Fibroblast of mammary gland (primary cell): ENCODE data around the gene TMPRSS6.

Experiments
- DNase-seq: peaks from one replicate; pipeline ENCODE4 v3.0.0-alpha.2; 2010; ENCODE audit warnings: low read depth
- H3K4me3 ChIP-seq: 2 replicates; pipeline ENCODE4 v1.5.1; 2011; ENCODE audit warnings: low read depth, mild to moderate bottlenecking, low read length, moderate library complexity; ENCODE audit not compliant: control insufficient read depth
- TF ChIP-seq, protein P1 (sequence below): conservative IDR thresholded peaks from 2 replicates; pipeline ENCODE4 v1.5.1; 2011; ENCODE audit warnings: low read depth, low read length, inconsistent platforms; ENCODE audit not compliant: control insufficient read depth, insufficient read depth

The TMPRSS6 gene

DNA sequence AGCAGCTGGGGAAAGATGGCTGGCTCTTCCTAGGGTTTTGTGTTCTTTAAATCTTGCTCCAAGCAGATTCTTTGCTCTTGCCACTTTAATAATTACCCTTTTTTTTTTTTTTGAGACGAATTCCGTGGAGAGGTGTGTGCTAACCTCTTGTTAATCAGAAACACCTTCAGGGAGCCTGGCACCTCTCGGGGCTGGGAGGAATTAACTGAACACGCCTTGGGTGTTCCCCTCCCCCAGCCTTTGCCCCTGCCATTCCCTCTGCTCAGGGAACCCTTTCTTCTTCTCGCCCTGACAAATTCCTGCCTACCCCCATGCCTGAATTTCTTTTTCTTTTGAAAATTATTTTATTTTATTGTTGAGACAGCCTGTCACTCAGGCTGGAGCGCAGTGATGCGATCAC, 17.5 kb downstream of the TMPRSS6 start:
- no peak for DNase-seq
- TF ChIP-seq, protein P1, sequence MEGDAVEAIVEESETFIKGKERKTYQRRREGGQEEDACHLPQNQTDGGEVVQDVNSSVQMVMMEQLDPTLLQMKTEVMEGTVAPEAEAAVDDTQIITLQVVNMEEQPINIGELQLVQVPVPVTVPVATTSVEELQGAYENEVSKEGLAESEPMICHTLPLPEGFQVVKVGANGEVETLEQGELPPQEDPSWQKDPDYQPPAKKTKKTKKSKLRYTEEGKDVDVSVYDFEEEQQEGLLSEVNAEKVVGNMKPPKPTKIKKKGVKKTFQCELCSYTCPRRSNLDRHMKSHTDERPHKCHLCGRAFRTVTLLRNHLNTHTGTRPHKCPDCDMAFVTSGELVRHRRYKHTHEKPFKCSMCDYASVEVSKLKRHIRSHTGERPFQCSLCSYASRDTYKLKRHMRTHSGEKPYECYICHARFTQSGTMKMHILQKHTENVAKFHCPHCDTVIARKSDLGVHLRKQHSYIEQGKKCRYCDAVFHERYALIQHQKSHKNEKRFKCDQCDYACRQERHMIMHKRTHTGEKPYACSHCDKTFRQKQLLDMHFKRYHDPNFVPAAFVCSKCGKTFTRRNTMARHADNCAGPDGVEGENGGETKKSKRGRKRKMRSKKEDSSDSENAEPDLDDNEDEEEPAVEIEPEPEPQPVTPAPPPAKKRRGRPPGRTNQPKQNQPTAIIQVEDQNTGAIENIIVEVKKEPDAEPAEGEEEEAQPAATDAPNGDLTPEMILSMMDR = no peak
- H3K4me3 ChIP-seq = no peak overlapping the region

DNA sequence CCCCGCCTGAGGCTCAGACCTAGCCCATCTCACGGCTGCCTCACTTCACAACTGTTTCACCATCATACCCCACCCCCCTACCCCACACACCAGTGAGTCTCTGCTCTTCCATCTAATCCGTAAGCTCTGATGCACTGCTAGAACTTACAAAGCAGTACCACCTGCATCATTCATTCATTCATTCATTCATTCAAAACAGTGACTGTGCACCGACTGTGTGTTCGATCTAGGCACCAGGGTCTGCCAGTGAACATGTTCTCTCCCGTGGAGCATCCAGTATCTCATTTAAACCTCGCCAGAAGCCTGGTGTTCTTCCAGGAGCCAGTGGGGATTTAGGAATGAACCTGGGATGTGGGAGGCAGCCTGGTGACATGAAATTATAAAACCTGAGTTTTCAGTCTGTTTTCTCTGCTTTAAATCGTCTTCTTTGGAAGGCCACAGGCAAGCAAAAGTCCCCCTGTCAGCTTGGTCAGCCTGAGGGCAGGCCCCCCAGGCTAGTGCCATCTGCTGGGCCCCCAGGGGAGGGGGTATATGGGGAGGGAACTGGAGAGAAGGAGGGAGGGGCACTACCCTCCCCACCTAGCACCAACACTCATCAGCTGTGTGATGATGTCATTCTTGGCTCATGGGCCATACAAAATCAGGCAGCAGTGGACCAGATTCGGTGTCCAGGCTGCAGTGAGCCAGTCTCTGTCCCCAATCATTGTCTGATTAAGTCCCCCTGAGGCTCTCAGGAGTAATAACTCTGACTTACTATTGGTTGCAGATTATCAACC, 18.4 kb downstream of the TMPRSS6 start:
- DNase-seq = no peak
- no peak overlapping the region for H3K4me3 ChIP-seq
- TF ChIP-seq, protein P1 = no peak

DNA sequence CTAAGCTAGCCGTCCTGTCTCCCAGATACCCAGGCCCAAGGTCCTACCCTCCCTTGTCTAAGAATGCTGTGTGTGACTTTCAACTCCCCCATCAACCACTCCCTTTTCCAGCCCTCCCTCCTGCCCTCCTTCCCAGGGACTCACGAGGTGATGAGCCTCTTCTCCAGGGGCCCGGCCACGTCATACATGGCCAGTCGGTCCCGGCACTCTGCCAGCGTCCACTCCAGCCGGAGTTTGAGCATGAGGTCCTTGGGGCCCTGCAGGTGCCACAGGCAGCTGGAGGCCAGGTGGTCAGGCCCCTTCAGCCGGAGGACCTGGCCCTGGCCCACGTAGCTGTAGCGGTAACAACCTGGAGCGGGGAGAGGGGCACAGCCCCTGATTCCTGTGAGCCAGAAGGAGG, 20.1 kb downstream of the TMPRSS6 start:
- TF ChIP-seq, protein P1 = no peak
- no peak overlapping the region for H3K4me3 ChIP-seq
- DNase-seq = peak; percentile 50

DNA sequence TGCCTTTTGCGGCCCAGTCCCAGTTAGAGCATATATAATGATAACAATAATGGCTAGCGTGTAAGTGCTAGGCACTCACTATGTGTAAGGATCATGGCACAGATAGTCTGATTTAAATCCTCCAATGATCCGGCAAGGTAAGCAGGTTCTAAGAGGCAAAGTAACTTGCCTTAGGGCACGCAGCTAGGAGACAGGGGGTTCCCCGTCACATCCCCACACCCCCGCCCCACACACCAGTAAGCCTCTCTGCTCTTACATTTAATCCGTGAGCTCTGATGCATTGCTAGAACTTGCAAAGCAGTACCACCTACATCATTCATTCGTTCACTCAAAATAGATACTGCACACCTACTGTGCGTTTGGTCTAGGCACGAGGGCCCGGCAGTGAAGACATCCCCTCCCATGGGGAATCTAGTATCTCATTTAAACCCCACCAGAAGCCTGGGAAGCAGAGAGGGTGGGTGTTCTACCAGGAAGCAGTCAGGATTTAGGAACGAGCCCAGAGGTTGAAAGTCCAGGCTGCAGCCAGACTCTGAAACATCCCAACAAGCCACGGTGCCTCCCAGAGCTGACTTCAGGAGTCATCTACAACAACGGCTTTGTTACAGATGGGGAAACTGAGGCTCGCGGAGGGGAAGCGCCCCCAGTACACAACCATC, 20.6 kb downstream of the TMPRSS6 start:
- no peak overlapping the region for H3K4me3 ChIP-seq
- TF ChIP-seq, protein P1 = no peak
- no peak for DNase-seq

DNA sequence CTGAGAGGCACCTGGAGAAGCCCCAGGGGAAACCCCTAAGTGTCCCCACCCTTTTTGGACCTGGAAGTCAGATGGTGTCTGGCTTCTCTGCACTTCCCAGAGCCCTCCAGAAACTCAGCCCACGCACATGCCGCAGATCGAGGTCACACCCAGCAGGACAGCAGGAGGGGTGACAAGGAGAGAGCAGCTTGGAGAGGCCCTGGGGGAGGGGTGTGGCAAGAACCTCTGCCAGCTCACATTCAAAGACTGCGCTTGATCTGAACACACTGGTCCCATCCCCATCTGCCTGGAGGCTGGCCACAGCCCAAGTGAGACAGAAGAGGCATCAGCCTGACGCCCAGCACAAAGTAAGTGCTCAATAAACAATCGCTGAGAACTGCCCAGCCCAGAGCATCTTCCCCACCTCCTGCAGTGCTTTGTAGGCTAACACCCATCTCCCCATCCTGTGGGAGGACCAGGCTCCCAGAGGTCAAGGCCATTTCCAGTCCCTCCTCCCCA, 21.4 kb downstream of the TMPRSS6 start:
- H3K4me3 ChIP-seq = no peak overlapping the region
- peak; percentile 21 for DNase-seq
- TF ChIP-seq, protein P1 = no peak

DNA sequence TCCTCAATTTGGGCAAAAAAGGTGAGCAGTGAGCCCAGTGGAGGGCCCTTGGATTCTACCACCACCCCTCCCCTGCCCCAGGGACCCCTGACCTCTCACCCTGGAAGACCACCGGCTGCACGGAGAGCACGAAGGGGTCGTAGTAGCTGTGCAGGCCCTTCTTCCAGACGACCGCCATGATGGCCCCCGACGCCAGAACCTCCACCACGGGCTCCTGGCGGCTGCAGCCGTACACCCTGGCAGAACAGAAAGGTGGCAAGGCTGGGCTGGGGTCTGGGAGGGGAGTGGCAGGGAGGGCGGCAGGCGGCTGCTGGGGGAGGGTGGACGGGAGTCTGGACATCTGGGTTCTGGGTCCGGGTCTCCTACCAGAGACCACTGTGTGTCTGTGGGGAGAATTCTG, 23.3 kb downstream of the TMPRSS6 start:
- TF ChIP-seq, protein P1 = no peak
- no peak for DNase-seq
- H3K4me3 ChIP-seq = no peak overlapping the region
